H9 (cell line): ENCODE results near the gene KIAA0930. TPM values are rescaled to one million over a fixed set of nuclear protein-coding genes. Genes with fewer than 3 reads are reported as not detected.
A peak's percentile ranks its signal among the peaks of the same experiment; 100 is the strongest.

ENCODE experiments used
- DNase-seq: peaks from one replicate; pipeline ENCODE4 v3.0.0-alpha.2; 2017
- H2AFZ ChIP-seq: one replicate; pipeline ENCODE4 v1.6.1; 2013; ENCODE audit warnings: mild to moderate bottlenecking, low read length, control low read depth, moderate library complexity
- H2AK5ac ChIP-seq: 2 replicates; pipeline ENCODE4 v1.6.1; 2013; ENCODE audit warnings: low read length, control low read depth, mixed read lengths; ENCODE audit not compliant: insufficient read length
- H2BK120ac ChIP-seq: one replicate; pipeline ENCODE4 v1.6.1; 2013; ENCODE audit warnings: low read depth, mild to moderate bottlenecking, low read length, control low read depth, inconsistent platforms; ENCODE audit not compliant: poor library complexity, severe bottlenecking
- H2BK12ac ChIP-seq: 2 replicates; pipeline ENCODE4 v1.6.1; 2013; ENCODE audit warnings: low read length, control low read depth, mixed read lengths, low read depth; ENCODE audit not compliant: insufficient read length
- H2BK15ac ChIP-seq: 2 replicates; pipeline ENCODE4 v1.6.1; 2013; ENCODE audit warnings: low read depth, low read length, control low read depth
- H2BK20ac ChIP-seq: one replicate; pipeline ENCODE4 v1.6.1; 2013; ENCODE audit warnings: low read depth, mild to moderate bottlenecking, low read length, control low read depth, inconsistent platforms; ENCODE audit not compliant: poor library complexity, severe bottlenecking
- H2BK5ac ChIP-seq: 2 replicates; pipeline ENCODE4 v1.6.1; 2013; ENCODE audit warnings: low read length, control low read depth, mixed read lengths; ENCODE audit not compliant: insufficient read length
- H3K14ac ChIP-seq: 2 replicates; pipeline ENCODE4 v1.6.1; 2013; ENCODE audit warnings: low read length, control low read depth; ENCODE audit not compliant: insufficient read depth
- H3K18ac ChIP-seq: 2 replicates; pipeline ENCODE4 v1.6.1; 2013; ENCODE audit warnings: low read depth, mild to moderate bottlenecking, mixed read lengths, low read length, control low read depth; ENCODE audit not compliant: insufficient read length
- H3K23ac ChIP-seq: 2 replicates; pipeline ENCODE4 v1.6.1; 2013; ENCODE audit warnings: low read length, control low read depth, mixed read lengths, low read depth; ENCODE audit not compliant: insufficient read length
- H3K23me2 ChIP-seq: 2 replicates; pipeline ENCODE4 v1.6.1; 2013; ENCODE audit warnings: low read depth, mild to moderate bottlenecking, mixed read lengths, low read length, control low read depth; ENCODE audit not compliant: insufficient read length, poor library complexity, severe bottlenecking
- H3K27ac ChIP-seq: 2 replicates; pipeline ENCODE4 v1.5.1; 2013; ENCODE audit warnings: low read length, control low read depth, mixed read lengths, low read depth; ENCODE audit not compliant: insufficient read length
- H3K27me3 ChIP-seq: 2 replicates; pipeline ENCODE4 v1.6.1; 2013; ENCODE audit warnings: low read length, control low read depth, inconsistent platforms; ENCODE audit not compliant: insufficient read depth
- H3K4ac ChIP-seq: 2 replicates; pipeline ENCODE4 v1.6.1; 2013; ENCODE audit warnings: low read depth, mild to moderate bottlenecking, control low read depth, inconsistent platforms, low read length, moderate library complexity
- H3K4me1 ChIP-seq: 2 replicates; pipeline ENCODE4 v1.6.1; 2013; ENCODE audit warnings: low read length, control low read depth, inconsistent platforms; ENCODE audit not compliant: insufficient read depth
- H3K4me2 ChIP-seq: 2 replicates; pipeline ENCODE4 v1.6.1; 2013; ENCODE audit warnings: low read length, control low read depth, mixed read lengths; ENCODE audit not compliant: insufficient read length, insufficient read depth
- H3K56ac ChIP-seq: 2 replicates; pipeline ENCODE4 v1.6.1; 2013; ENCODE audit warnings: low read depth, mild to moderate bottlenecking, mixed read lengths, low read length, control low read depth; ENCODE audit not compliant: insufficient read length
- H3K79me1 ChIP-seq: 2 replicates; pipeline ENCODE4 v1.6.1; 2013; ENCODE audit warnings: low read depth, mild to moderate bottlenecking, moderate library complexity, low read length, control low read depth, inconsistent platforms; ENCODE audit not compliant: insufficient read depth, poor library complexity, severe bottlenecking
- H3K79me2 ChIP-seq: 2 replicates; pipeline ENCODE4 v1.6.1; 2013; ENCODE audit warnings: low read length, control low read depth, inconsistent platforms; ENCODE audit not compliant: insufficient read depth
- H3K9ac ChIP-seq: 2 replicates; pipeline ENCODE4 v1.6.1; 2013; ENCODE audit warnings: low read length, control low read depth, mixed read lengths; ENCODE audit not compliant: insufficient read length; ENCODE audit errors: extremely low read depth
- H3K9me3 ChIP-seq: one replicate; pipeline ENCODE4 v1.6.1; 2013; ENCODE audit warnings: low read depth, low read length, inconsistent platforms; ENCODE audit not compliant: control insufficient read depth
- H3T11ph ChIP-seq: one replicate; pipeline ENCODE4 v1.6.1; 2013; ENCODE audit warnings: mild to moderate bottlenecking, low read length, control low read depth, inconsistent platforms
- H4K20me1 ChIP-seq: one replicate; pipeline ENCODE4 v1.6.1; 2013; ENCODE audit not compliant: control insufficient read depth, insufficient read length, insufficient read depth
- H4K5ac ChIP-seq: 2 replicates; pipeline ENCODE4 v1.6.1; 2013; ENCODE audit warnings: low read depth, mild to moderate bottlenecking, mixed read lengths, low read length, control low read depth; ENCODE audit not compliant: insufficient read length
- H4K8ac ChIP-seq: replicated peaks from 2 replicates; pipeline ENCODE4 v1.6.1; 2013; ENCODE audit warnings: low read length, control low read depth, mixed read lengths, low read depth; ENCODE audit not compliant: insufficient read length
- H4K91ac ChIP-seq: 2 replicates; pipeline ENCODE4 v1.6.1; 2013; ENCODE audit warnings: low read depth, mild to moderate bottlenecking, moderate library complexity, mixed read lengths, low read length, control low read depth; ENCODE audit not compliant: insufficient read length
- H3K27ac Mint-ChIP-seq, 3 experiments: 2 replicates in 2 of 3; 3 replicates in 1 of 3; pipeline ENCODE4 v1.8.0; 2020 to 2021; ENCODE audit warnings: mixed read lengths in 3 of 3, mild to moderate bottlenecking in 1 of 3, moderate library complexity in 1 of 3
- H3K27me3 Mint-ChIP-seq: 2 replicates; pipeline ENCODE4 v1.8.0; 2021; ENCODE audit warnings: low read depth, mild to moderate bottlenecking, moderate library complexity, mixed read lengths
- H3K36me3 Mint-ChIP-seq, 3 experiments: 2 replicates in 2 of 3; 3 replicates in 1 of 3; pipeline ENCODE4 v1.8.0; 2020 to 2021; ENCODE audit warnings: low read depth in 3 of 3, mixed read lengths in 3 of 3; ENCODE audit not compliant: insufficient read depth in 1 of 3
- H3K4me1 Mint-ChIP-seq, 2 experiments: 2 replicates each; pipeline ENCODE4 v1.8.0; 2020; ENCODE audit warnings: mixed read lengths in 2 of 2
- H3K4me3 Mint-ChIP-seq, 2 experiments: 2 replicates in 1 of 2; 3 replicates in 1 of 2; pipeline ENCODE4 v1.8.0; 2020 to 2021; ENCODE audit warnings: mild to moderate bottlenecking in 2 of 2, mixed read lengths in 2 of 2, moderate library complexity in 1 of 2
- H3K9me3 Mint-ChIP-seq, 2 experiments: 2 replicates in 1 of 2; 3 replicates in 1 of 2; pipeline ENCODE4 v1.8.0; 2020; ENCODE audit warnings: mild to moderate bottlenecking in 2 of 2, mixed read lengths in 2 of 2, moderate library complexity in 1 of 2
- CTCF ChIP-seq: fragments of 200-600 bp; sonication (generic); conservative IDR thresholded peaks from 3 replicates; pipeline ENCODE4 v1.8.0; 2021; ENCODE audit warnings: antibody characterized with exemption, mild to moderate bottlenecking
- WGBS: extraction: QIAGEN DNeasy Blood & Tissue Kit; methylation state at CpG from one replicate; pipeline ENCODE4 v1.1.7; 2013; ENCODE audit warnings: missing lambda C conversion rate, low lambda C conversion rate, mixed read lengths; ENCODE audit not compliant: insufficient read length; ENCODE audit errors: extremely low coverage; 5-methylcytosine and 5-hydroxymethylcytosine counted together
- total RNA-seq: library from RNA; stranded (reverse); gene quantifications from 2 replicates; pipeline ENCODE4 v1.2.1, GENCODE V29; 2021

Gene KIAA0930
- total RNA-seq, 1 experiment from 2014 or later = 46.2 TPM

GRCh38 chr22:45212306-45212709 is 28.4 kb downstream of the KIAA0930 start:
- H4K5ac ChIP-seq = no peak overlapping the region
- H3K23me2 ChIP-seq = no peaks in the 10 kb centered on the region
- H2AK5ac ChIP-seq = no peak overlapping the region
- H3K9ac ChIP-seq = no peak overlapping the region
- no peak overlapping the region for H4K8ac ChIP-seq
- no peak overlapping the region for H2BK120ac ChIP-seq
- no peak overlapping the region for H4K91ac ChIP-seq
- H3K9me3 ChIP-seq = no peaks in the 10 kb centered on the region
- H3K27me3 ChIP-seq = no peaks in the 10 kb centered on the region
- no peak overlapping the region for H2BK20ac ChIP-seq
- H3K79me1 ChIP-seq = no peaks in the 10 kb centered on the region
- no peak overlapping the region for H3K4me2 ChIP-seq
- no peaks in the 10 kb centered on the region for H3K9me3 Mint-ChIP-seq
- peak overlapping the region; percentile 28; the same call in 1 of the 2 replicates for H3K14ac ChIP-seq
- no peak overlapping the region for H3K4ac ChIP-seq
- no peak overlapping the region for H3K56ac ChIP-seq
- H3K27ac Mint-ChIP-seq = no peak overlapping the region; a peak in 1 of 7 replicates
- H3K18ac ChIP-seq = no peak overlapping the region
- H3K36me3 Mint-ChIP-seq = peaks cover 0 to 15% (median 3%) of the 10 kb centered on the region in 3 experiments; a peak in 6 of 7 replicates
- no peaks in the 10 kb centered on the region; the same call in 1 of the 2 replicates for H3K79me2 ChIP-seq
- no peak overlapping the region for H2BK15ac ChIP-seq
- DNase-seq = no peak
- no peak overlapping the region for H3K4me3 Mint-ChIP-seq
- H3K4me1 ChIP-seq = 0 out of 2 replicates have a peak, but pooled peaks cover 2% of the 10 kb centered on the region
- no CpG with 5 or more reads among the region's 14 CpGs for WGBS
- H4K20me1 ChIP-seq = no peaks in the 10 kb centered on the region
- H2BK5ac ChIP-seq = no peak overlapping the region
- H3K27ac ChIP-seq = no peak overlapping the region
- H3T11ph ChIP-seq = no peak overlapping the region
- H2BK12ac ChIP-seq = no peak overlapping the region
- no peak overlapping the region for H2AFZ ChIP-seq
- no peak for TF ChIP-seq CTCF
- peaks cover 21 to 48% of the 10 kb centered on the region in 2 experiments for H3K4me1 Mint-ChIP-seq
- no peak overlapping the region for H3K23ac ChIP-seq
- H3K27me3 Mint-ChIP-seq = no peaks in the 10 kb centered on the region; the same call in none of the 2 replicates
